Fibroblast of skin of left biceps (primary cell): ENCODE measurements around the gene STOML2.
A peak's percentile ranks its signal among the peaks of the same experiment; 100 is the strongest.

Experiments used
- DNase-seq, 2 experiments: peaks; one replicate each; pipeline ENCODE4 v3.0.0-alpha.2; 2013; ENCODE audit warnings: low read depth in 2 of 2

STOML2 gene

GRCh38 chr9:35107297-35108290, 4.7 kb upstream of the STOML2 start:
- no peak for DNase-seq

DNA sequence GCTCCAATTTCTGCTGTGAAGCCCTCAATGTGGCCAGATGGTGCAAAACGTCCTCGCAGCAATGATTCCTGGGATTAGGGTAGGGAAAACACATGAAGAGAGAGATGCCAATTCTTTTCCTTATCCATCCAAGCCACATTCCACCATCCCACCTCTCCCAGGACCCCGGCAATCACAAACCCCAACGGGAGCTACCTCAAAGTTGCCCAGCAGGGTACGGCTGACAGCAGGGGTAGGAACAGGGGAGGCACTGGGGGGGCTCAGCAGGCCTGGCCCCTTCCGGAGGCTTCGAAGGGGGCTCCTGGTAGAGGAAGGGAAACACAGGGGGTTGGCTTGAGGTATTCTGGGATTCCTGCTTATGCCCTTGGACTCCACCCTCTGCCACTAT, 3.4 kb upstream of the STOML2 start:
- DNase-seq: no peak

- DNase-seq: no peak
Observed at GRCh38 chr9:35105571-35106342, 2.8 kb upstream of the STOML2 start.

DNA sequence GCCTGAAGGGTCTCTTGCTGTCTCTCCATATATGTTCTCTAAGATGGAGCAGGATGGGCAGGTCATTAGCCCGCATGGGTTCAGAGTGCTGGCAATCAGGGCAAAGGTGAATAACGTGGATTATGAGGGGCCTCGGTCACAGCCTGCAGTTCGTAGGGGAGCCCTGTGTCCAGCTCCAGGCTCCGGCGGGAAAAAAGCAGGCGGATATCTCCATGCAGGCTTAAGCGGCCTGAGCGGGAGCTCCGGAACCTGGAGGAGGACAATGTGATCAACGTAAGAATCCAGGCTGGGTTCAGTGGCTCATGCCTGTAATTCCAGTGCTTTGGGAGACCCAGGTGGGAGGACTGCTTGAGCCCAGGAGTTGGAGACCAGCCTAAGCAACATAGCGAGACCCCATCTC, 2.2 kb upstream of the STOML2 start:
- no peak for DNase-seq

- DNase-seq: no peak
Observed at GRCh38 chr9:35104586-35104985, 1.7 kb upstream of the STOML2 start.

GRCh38 chr9:35103660-35104191, 795 bp upstream of the STOML2 start:
- no peak for DNase-seq

DNA sequence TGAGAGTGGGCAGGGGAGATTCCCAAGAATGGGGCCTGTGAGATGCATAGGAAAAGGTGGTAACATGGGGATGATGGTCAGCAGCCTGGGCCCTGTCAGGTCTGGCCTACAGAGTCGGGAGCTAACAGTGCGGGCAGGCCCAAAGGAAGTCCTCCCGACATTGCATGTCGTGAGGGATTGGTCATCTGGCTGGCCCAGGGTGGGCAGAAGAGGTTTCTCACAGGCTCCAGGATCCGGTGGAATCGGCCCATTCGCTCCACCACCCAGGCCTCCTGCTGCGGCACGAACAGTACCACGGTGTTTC, 514 bp downstream of the STOML2 start:
- DNase-seq: no peak

GRCh38 chr9:35097573-35097972, 5.4 kb downstream of the STOML2 start:
- DNase-seq: no peak

GRCh38 chr9:35096035-35096849, 6.7 kb downstream of the STOML2 start, which contains the start of gene PIGO:
TSS of gene PIGO (minus strand) at chr9:35096591. CDS start at chr9:35095565, 1,026 bp downstream.
- no peak for DNase-seq

- DNase-seq: no peak
Observed at GRCh38 chr9:35091536-35091935, 11.4 kb downstream of the STOML2 start.

DNA sequence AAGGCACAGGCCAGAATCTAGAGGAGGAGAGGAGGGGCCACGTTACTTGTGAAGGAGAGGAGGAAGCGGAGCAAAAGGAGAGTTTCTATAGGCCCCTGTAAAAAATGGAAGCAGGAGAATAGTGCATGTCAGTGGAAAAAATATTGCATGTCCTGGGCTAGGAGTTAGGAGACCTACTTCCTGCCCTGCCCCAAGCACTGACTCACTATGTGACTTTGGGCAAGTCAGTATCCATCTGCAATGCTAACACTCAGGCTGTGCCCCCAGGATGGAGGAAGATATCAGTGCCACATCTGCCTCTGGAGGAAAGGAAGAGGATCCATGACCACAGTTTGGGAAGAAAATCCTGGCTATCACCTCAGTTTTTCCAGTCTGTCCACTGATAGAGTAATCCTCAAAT, 13.5 kb downstream of the STOML2 start:
- no peak for DNase-seq

GRCh38 chr9:35085078-35085477, 17.9 kb downstream of the STOML2 start:
- no peak for DNase-seq

GRCh38 chr9:35079426-35080341, 23.2 kb downstream of the STOML2 start, which contains the start of gene FANCG:
TSS of gene FANCG (minus strand) at chr9:35079942. CDS start at chr9:35079524, 418 bp downstream.
- DNase-seq: peak; percentile 66 to 71

- no peak for DNase-seq
Observed at GRCh38 chr9:35079041-35079425, 23.9 kb downstream of the STOML2 start.

DNA sequence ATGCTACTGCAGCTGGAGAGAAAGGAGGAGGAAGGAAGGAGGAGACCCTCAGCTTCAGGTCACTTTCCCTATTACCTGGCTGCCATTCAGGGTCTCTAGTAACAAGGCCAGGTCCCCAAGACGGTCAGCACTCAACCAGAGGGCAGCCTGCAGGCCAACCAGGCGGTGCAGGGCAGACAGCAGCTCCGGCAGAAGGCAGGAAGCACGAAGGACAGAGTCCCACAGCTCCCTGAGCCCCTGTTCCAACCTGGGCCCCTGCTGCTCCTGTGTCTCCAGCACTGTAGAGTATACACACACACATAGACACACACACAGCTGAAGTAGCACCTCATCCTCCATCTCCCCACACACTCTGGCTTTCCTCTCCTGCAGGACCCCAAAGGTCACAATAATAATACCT, 24.9 kb downstream of the STOML2 start:
- DNase-seq: no peak

- no peak for DNase-seq
Observed at GRCh38 chr9:35076848-35077247, 26.1 kb downstream of the STOML2 start.

DNA sequence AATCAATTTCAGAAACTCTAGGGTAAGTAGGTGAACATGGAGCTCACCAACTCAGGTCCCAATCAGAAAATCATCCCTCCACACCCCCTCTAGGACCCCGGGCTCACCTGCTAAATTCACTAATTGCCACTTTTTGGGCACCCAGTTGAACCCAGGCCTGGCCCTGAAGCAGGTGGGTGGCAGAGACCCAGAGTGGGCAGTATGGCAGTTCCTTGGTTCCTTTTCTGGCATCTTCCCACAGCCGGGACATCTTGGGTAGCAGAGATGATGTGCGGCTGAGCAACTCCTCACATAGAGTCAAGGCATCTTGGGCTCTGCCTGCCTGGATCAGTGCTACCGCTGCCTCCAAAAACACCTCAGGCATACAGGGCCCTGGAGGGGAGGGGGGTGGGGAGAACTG, 27.6 kb downstream of the STOML2 start:
- DNase-seq: no peak

GRCh38 chr9:35074791-35075190, 28.1 kb downstream of the STOML2 start:
- no peak for DNase-seq

- DNase-seq: no peak
Observed at GRCh38 chr9:35074141-35074540, 28.8 kb downstream of the STOML2 start.

DNA sequence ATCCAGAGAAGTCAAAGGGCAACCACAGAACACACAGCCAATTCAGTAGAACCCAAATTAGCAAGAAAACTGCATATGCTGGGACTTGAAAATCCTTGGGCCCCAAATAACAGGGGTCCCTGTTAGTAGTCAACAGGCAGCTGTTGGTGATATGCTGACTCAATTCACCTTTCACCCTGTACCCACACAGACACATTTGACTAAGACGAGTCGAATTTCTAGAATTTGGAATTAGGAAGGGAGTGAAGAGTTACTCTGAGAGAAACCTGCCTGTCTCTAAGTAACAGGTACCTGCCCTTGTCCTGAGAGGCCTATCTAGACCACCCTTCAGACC, 29.7 kb downstream of the STOML2 start:
- no peak for DNase-seq
